Measurements from ENCODE around the gene ALOXE3. TPM values are rescaled to one million over a fixed set of nuclear protein-coding genes. Genes with fewer than 3 reads are reported as not detected.
A peak's percentile ranks its signal among the peaks of the same experiment; 100 is the strongest.
"Not testable (repeated sequence)": the region's sequence is repeated elsewhere in the genome, so short reads cannot be mapped to it uniquely, and the experiment has no call there.

The ALOXE3 gene
- total RNA-seq, 2 donors from 2014 or later = not detected

- DNase-seq (ENCODE audit: low spot score) = no peak
- Mint-ChIP-seq H3K4me3 (no peak overlapping the region), H3K27me3 (peaks cover 20 to 22% of the 10 kb centered on the region in 2 donors), H3K36me3 (no peaks in the 10 kb centered on the region), H3K27ac (no peak overlapping the region), H3K9me3 (no peaks in the 10 kb centered on the region), H3K4me1 (ENCODE audit: low read depth in 2 of 2) (peaks cover 0 to 5% of the 10 kb centered on the region in 2 donors)
- ATAC-seq = no peak
Measured at GRCh38 chr17:8066841-8067775, 51.2 kb downstream of the ALOXE3 start.

DNA sequence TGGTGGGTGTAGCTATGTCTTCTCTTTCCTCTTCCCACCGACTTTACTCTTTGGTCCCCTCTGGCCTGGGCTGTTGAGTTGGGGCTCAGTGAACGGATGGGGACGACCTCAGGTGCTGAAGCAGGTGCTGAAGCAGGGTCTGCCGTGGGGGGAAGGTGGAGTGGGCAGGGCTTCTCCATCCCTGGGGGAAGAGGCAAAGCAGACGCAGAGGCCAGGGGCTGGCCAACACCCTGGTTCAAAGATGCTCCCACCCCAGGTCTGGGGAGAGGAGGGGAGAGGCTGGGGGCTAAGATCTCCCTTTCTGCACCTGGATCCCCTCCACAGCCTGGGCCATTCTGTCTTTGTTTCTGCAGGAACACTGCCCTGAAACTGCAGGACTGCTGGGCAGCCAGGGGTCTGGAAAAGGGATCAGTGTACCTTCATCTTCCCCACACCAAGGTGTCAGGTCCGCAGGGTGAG is 53.7 kb downstream of the ALOXE3 start:
- Mint-ChIP-seq H3K4me1 (ENCODE audit: low read depth in 2 of 2) (peaks cover 0 to 5% of the 10 kb centered on the region in 2 donors), H3K9me3 (no peaks in the 10 kb centered on the region), H3K4me3 (no peak overlapping the region), H3K27me3 (peaks cover 30 to 35% of the 10 kb centered on the region in 2 donors), H3K36me3 (no peaks in the 10 kb centered on the region), H3K27ac (no peak overlapping the region)
- DNase-seq (ENCODE audit: low spot score) = no peak
- ATAC-seq = no peak

DNA sequence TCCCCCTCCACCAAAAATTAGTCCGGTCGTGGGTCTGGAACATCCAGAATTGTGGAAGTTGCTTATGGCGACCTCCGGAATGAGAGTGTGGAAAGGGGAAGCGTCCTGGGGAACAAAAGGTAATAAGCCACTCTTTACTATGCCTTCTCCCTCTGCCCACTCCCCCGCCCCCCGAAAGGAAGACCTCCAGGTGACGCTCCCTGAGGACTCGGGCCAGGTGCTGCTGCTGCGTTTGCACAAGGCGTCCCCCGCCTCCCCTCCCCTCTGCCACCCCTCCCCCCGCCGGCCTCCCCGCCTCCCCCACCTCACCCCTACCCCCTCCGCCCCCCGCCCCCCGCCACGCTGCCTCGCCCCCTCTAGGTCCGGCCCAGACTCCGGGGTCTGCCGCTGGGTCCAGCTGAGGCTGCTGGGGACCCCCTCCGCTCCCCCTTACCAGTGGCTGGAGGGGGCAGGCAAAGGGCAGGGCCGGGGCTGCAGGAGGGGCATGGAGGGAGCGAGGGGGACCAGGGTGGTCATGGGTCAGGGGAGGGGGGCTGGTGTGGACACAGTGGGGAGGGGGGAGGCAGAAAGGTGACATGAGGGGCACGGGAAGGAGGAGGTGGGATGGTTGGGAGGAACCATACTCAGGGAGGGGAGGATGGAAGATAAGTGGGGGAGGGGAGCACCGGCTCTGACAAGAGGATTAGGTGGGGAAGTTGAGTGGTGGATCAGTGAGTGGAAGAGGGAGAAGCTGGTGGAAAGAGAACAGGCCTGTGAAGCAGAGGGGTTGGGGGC is 54.4 kb downstream of the ALOXE3 start:
- Mint-ChIP-seq H3K4me1 (ENCODE audit: low read depth in 2 of 2) (peaks cover under 1 to 5% of the 10 kb centered on the region in 2 donors), H3K9me3 (no peaks in the 10 kb centered on the region), H3K36me3 (no peaks in the 10 kb centered on the region), H3K4me3 (no peak overlapping the region), H3K27ac (no peak overlapping the region), H3K27me3 (peaks cover 36 to 38% of the 10 kb centered on the region in 2 donors)
- ATAC-seq (no peak), DNase-seq (ENCODE audit: low spot score) (no peak)

- H3K27ac Mint-ChIP-seq = no peak overlapping the region
- peak overlapping the region; percentile 3 for H3K4me3 Mint-ChIP-seq
- no peaks in the 10 kb centered on the region for H3K9me3 Mint-ChIP-seq
- ATAC-seq = no peak
- peaks cover 37 to 42% of the 10 kb centered on the region in 2 donors for H3K27me3 Mint-ChIP-seq
- peak; percentile 26 for DNase-seq (ENCODE audit: low spot score)
- H3K36me3 Mint-ChIP-seq = no peaks in the 10 kb centered on the region
- peaks cover 4 to 5% of the 10 kb centered on the region in 2 donors for H3K4me1 Mint-ChIP-seq (ENCODE audit: low read depth in 2 of 2)
Measured at GRCh38 chr17:8062807-8063483, 55.4 kb downstream of the ALOXE3 start.

- Mint-ChIP-seq H3K27me3 (peaks cover 37 to 42% of the 10 kb centered on the region in 2 donors), H3K27ac (no peak overlapping the region), H3K4me1 (ENCODE audit: low read depth in 2 of 2) (peaks cover 8 to 9% of the 10 kb centered on the region in 2 donors), H3K36me3 (no peaks in the 10 kb centered on the region), H3K9me3 (no peaks in the 10 kb centered on the region), H3K4me3 (peak overlapping the region; percentile 3)
- ATAC-seq (no peak), DNase-seq (ENCODE audit: low spot score) (no peak)
Measured at GRCh38 chr17:8062435-8062806, 55.9 kb downstream of the ALOXE3 start.

DNA sequence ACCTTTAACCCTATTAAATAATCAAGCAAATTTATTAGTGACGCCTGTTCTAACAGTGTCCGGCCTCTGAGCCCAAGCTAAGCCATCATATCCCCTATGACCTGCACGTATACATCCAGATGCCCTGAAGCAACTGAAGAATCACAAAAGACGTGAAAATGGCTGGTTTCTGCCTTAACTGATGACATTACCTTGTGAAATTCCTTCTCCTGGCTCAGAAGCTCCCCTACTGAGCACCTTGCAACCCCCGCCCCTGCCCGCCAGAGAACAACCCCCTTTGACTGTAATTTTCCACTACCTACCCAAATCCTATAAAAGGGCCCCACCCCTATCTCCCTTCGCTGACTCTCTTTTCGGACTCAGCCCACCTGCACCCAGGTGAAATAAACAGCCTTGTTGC is 56.5 kb downstream of the ALOXE3 start:
- not testable (repeated sequence) for H3K4me3 Mint-ChIP-seq, ATAC-seq, H3K36me3 Mint-ChIP-seq, H3K27ac Mint-ChIP-seq, H3K9me3 Mint-ChIP-seq
- Mint-ChIP-seq H3K4me1 (ENCODE audit: low read depth in 2 of 2) (peaks cover 13 to 15% of the 10 kb centered on the region in 2 donors), H3K27me3 (peaks cover 37 to 42% of the 10 kb centered on the region in 2 donors)
- DNase-seq (ENCODE audit: low spot score) = peak; percentile 13

GRCh38 chr17:8060274-8060673 is 58.0 kb downstream of the ALOXE3 start:
- Mint-ChIP-seq H3K36me3 (no peaks in the 10 kb centered on the region), H3K27ac (peak overlapping the region in 1 of 2 donors; percentile 57), H3K4me3 (no peak overlapping the region), H3K4me1 (ENCODE audit: low read depth in 2 of 2) (peaks cover 26 to 27% of the 10 kb centered on the region in 2 donors), H3K27me3 (peaks cover 37 to 42% of the 10 kb centered on the region in 2 donors), H3K9me3 (no peaks in the 10 kb centered on the region)
- DNase-seq (ENCODE audit: low spot score) = peak; percentile 65
- no peak for ATAC-seq

GRCh38 chr17:8059131-8059530 is 59.2 kb downstream of the ALOXE3 start:
- Mint-ChIP-seq H3K4me1 (ENCODE audit: low read depth in 2 of 2) (peaks cover 30 to 31% of the 10 kb centered on the region in 2 donors), H3K27ac (no peak overlapping the region), H3K4me3 (no peak overlapping the region), H3K27me3 (peaks cover 35 to 42% of the 10 kb centered on the region in 2 donors), H3K36me3 (no peaks in the 10 kb centered on the region), H3K9me3 (no peaks in the 10 kb centered on the region)
- DNase-seq (ENCODE audit: low spot score) (peak; percentile 26), ATAC-seq (no peak)

DNA sequence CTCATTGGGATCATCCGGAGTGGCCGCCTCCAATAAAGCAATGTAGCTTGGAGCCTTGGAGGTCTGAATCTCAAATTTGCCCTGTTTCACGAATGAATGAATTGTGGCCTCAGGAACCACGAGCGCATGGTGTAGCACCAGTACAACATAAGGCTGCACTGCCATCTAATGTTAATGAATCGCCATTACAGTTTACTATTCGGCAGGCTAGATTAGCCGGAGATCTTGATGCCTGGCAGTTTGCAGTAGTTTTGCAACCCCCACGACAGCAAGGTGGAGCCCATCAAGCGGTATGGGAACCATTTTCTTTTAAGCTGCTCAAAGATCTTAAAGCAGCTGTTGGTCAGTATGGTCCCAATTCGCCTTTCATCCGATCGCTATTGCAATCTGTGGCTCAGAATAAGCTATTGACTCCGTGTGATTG is 60.6 kb downstream of the ALOXE3 start:
- no peak overlapping the region for H3K27ac Mint-ChIP-seq
- peaks cover 27 to 33% of the 10 kb centered on the region in 2 donors for H3K27me3 Mint-ChIP-seq
- DNase-seq (ENCODE audit: low spot score) (peak; percentile 61), ATAC-seq (peak; percentile 76 to 84)
- H3K9me3 Mint-ChIP-seq = no peaks in the 10 kb centered on the region
- no peak overlapping the region for H3K4me3 Mint-ChIP-seq
- H3K36me3 Mint-ChIP-seq = no peaks in the 10 kb centered on the region
- H3K4me1 Mint-ChIP-seq (ENCODE audit: low read depth in 2 of 2) = peaks cover 26 to 30% of the 10 kb centered on the region in 2 donors

DNA sequence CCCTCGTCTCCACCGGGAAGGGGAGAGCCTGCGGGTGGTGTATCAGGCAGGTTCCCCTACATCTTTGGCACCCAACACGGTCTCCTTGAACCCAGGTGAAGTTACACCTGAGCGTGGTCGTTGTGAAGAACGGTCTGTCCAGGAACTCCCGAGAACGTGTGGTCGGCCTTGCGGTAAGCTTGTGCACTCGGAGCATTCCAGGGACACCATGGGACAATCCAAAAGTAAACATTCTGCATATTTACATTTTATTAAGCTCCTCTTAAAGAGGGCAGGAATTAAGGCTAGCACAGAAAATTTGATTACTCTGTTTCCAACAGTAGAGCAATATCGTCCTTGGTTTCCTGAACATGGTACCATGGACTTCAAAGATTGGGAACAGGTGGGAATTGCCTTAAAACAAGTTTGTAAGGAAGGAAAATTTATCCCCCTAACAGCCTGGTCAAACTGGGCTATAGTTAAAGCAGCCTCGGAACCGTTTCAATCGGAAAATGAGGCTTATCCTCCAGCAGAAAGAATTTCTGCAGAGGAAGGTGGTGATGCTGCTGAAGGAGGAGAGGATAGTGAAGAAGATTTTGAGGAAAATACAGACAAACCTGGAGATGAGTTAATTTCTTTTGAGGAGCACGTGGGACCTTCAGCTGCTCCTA is 61.2 kb downstream of the ALOXE3 start:
- DNase-seq (ENCODE audit: low spot score) (no peak), ATAC-seq (no peak)
- peak overlapping the region; percentile 55 to 86 for H3K27ac Mint-ChIP-seq
- H3K27me3 Mint-ChIP-seq = peaks cover 23 to 27% of the 10 kb centered on the region in 2 donors
- H3K36me3 Mint-ChIP-seq = no peaks in the 10 kb centered on the region
- H3K4me1 Mint-ChIP-seq (ENCODE audit: low read depth in 2 of 2) = peaks cover 26 to 30% of the 10 kb centered on the region in 2 donors
- H3K9me3 Mint-ChIP-seq = no peaks in the 10 kb centered on the region
- peak overlapping the region; percentile 64 for H3K4me3 Mint-ChIP-seq

DNA sequence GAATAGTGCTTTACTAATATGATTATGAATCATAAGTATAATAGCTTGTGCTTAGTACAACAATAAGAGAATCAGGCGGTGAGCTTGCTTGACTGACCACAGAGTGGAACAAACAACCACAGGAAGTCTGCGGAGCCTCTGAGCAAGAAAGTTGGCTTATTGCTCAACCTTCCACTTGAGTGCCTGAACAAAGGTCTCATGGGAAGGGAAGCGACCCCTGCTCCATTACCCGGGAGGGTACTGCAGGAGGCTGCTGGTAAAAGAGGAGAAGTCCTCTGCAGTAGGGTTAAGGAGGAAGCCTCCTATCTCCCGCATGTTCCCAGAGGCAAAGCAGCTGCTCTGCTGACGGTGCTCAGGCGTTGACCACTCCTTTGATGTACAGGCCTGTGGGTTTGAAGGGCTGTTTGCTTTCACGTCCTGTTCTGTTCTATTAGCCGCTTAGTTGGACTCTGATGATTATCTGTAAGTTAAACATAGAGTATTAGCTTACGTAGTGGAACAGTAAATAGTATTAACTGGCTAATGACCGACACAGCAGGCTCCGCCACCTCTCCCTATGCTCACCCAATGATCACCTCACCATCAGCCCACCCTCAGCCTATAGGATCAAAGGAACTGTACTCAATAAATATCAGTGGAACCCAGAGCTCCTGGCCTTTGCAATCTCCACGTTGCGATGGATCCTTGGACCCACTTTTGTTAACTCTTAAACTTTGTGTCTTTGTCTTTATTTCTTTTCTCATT is 61.9 kb downstream of the ALOXE3 start:
- Mint-ChIP-seq H3K27me3 (peaks cover 18 to 20% of the 10 kb centered on the region in 2 donors), H3K9me3 (no peaks in the 10 kb centered on the region), H3K4me3 (peak overlapping the region; percentile 64), H3K27ac (peak overlapping the region; percentile 55 to 86), H3K4me1 (ENCODE audit: low read depth in 2 of 2) (peaks cover 26 to 30% of the 10 kb centered on the region in 2 donors), H3K36me3 (no peaks in the 10 kb centered on the region)
- ATAC-seq (peak; percentile 88 to 90), DNase-seq (ENCODE audit: low spot score) (peak; percentile 87)

DNA sequence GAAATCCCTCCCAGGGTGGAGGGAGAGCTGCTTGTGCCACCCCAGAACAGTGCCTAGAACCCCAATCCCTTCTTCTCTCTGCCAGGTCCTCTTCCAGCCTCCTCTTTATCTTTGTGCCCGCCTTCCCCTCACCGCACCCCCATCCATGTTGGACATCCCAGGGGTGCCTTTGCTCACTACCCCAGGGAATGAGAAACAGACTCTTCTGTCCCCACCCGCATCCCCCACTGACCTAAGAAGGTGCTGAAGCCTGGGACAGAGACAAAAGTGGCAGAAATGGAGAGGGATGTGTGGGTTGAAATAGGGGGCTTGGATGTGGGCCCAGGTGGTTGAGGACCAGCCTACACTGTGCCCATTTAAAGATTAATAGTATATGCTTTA is 62.5 kb downstream of the ALOXE3 start:
- no peaks in the 10 kb centered on the region for H3K9me3 Mint-ChIP-seq
- no peak for DNase-seq (ENCODE audit: low spot score)
- H3K27me3 Mint-ChIP-seq = peaks cover 15 to 18% of the 10 kb centered on the region in 2 donors
- H3K4me1 Mint-ChIP-seq (ENCODE audit: low read depth in 2 of 2) = peaks cover 26 to 30% of the 10 kb centered on the region in 2 donors
- no peak for ATAC-seq
- H3K36me3 Mint-ChIP-seq = no peaks in the 10 kb centered on the region
- peak overlapping the region; percentile 64 for H3K4me3 Mint-ChIP-seq
- peak overlapping the region; percentile 55 to 86 for H3K27ac Mint-ChIP-seq

Data from natural killer cell treated with Interleukin-12 subunit alpha and Interleukin-12 subunit beta and Interleukin-15 and Interleukin-18, amount 100 ng/mL, for 72 hours (primary cell).